ENCODE results near the gene RAP1GAP. TPM values are rescaled to one million over a fixed set of nuclear protein-coding genes. Genes with fewer than 3 reads are reported as not detected.

Gene RAP1GAP
- total RNA-seq, 1 donor from 2014 or later = 2.2 TPM

GRCh38 chr1:21662426-21663247, 6.5 kb downstream of the RAP1GAP start:
- no peak for DNase-seq (ENCODE audit: low spot score)

GRCh38 chr1:21661886-21662285, 7.3 kb downstream of the RAP1GAP start:
- DNase-seq (ENCODE audit: low spot score) = no peak

- no peak for DNase-seq (ENCODE audit: low spot score)
Measured at GRCh38 chr1:21659924-21660326, 9.2 kb downstream of the RAP1GAP start.

- peak; percentile 72 for DNase-seq (ENCODE audit: low spot score)
Measured at GRCh38 chr1:21659099-21659923, 9.8 kb downstream of the RAP1GAP start.

GRCh38 chr1:21657456-21658190, 11.5 kb downstream of the RAP1GAP start:
- DNase-seq (ENCODE audit: low spot score) = no peak

- no peak for DNase-seq (ENCODE audit: low spot score)
Measured at GRCh38 chr1:21655748-21656147, 13.4 kb downstream of the RAP1GAP start.

- no peak for DNase-seq (ENCODE audit: low spot score)
Measured at GRCh38 chr1:21655259-21655658, 13.9 kb downstream of the RAP1GAP start.

- DNase-seq (ENCODE audit: low spot score) = no peak
Measured at GRCh38 chr1:21654209-21654608, 14.9 kb downstream of the RAP1GAP start.

- DNase-seq (ENCODE audit: low spot score) = no peak
Measured at GRCh38 chr1:21653744-21654100, 15.4 kb downstream of the RAP1GAP start.

GRCh38 chr1:21652937-21653743, 16.0 kb downstream of the RAP1GAP start:
- no peak for DNase-seq (ENCODE audit: low spot score)

GRCh38 chr1:21652101-21652936, 16.8 kb downstream of the RAP1GAP start:
- DNase-seq (ENCODE audit: low spot score) = no peak

GRCh38 chr1:21651214-21652042, 17.7 kb downstream of the RAP1GAP start:
- DNase-seq (ENCODE audit: low spot score) = peak; percentile 45

- DNase-seq (ENCODE audit: low spot score) = no peak
Measured at GRCh38 chr1:21650400-21650799, 18.8 kb downstream of the RAP1GAP start.

- DNase-seq (ENCODE audit: low spot score) = no peak
Measured at GRCh38 chr1:21649315-21649714, 19.8 kb downstream of the RAP1GAP start.

GRCh38 chr1:21648791-21649190, 20.4 kb downstream of the RAP1GAP start:
- no peak for DNase-seq (ENCODE audit: low spot score)

- DNase-seq (ENCODE audit: low spot score) = no peak
Measured at GRCh38 chr1:21648352-21648730, 20.8 kb downstream of the RAP1GAP start.

GRCh38 chr1:21647431-21648351, 21.5 kb downstream of the RAP1GAP start:
- DNase-seq (ENCODE audit: low spot score) = peak; percentile 38

- no peak for DNase-seq (ENCODE audit: low spot score)
Measured at GRCh38 chr1:21645550-21645949, 23.6 kb downstream of the RAP1GAP start.
